Esophagus (tissue), 2 donors: ENCODE results near the gene CCDC142. TPM values are rescaled to one million over a fixed set of nuclear protein-coding genes. Genes with fewer than 3 reads are reported as not detected.

Experiments used
- H3K27ac ChIP-seq, 2 donors: one replicate each; pipeline ENCODE4 v1.5.1; 2013; ENCODE audit warnings: low read depth in 2 of 2, mild to moderate bottlenecking in 2 of 2, inconsistent platforms in 1 of 2, low read length in 1 of 2, moderate library complexity in 1 of 2
- H3K27me3 ChIP-seq, 2 donors: one replicate each; pipeline ENCODE4 v1.6.1; 2013; ENCODE audit warnings: low read length in 2 of 2, control low read depth in 1 of 2, mild to moderate bottlenecking in 1 of 2; ENCODE audit not compliant: insufficient read depth in 2 of 2, control insufficient read depth in 1 of 2
- H3K36me3 ChIP-seq, 2 donors: one replicate each; pipeline ENCODE4 v1.6.1; 2013; ENCODE audit warnings: low read length in 1 of 2; ENCODE audit not compliant: control insufficient read depth in 2 of 2, insufficient read depth in 2 of 2
- H3K4me1 ChIP-seq, 2 donors: one replicate each; pipeline ENCODE4 v1.6.1; 2013; ENCODE audit warnings: low read length in 1 of 2; ENCODE audit not compliant: control insufficient read depth in 2 of 2, insufficient read depth in 2 of 2
- H3K4me3 ChIP-seq, 2 donors: one replicate each; pipeline ENCODE4 v1.5.1; 2013; ENCODE audit warnings: low read length in 2 of 2, mild to moderate bottlenecking in 2 of 2, low read depth in 1 of 2, moderate library complexity in 1 of 2
- H3K9me3 ChIP-seq, 2 donors: one replicate each; pipeline ENCODE4 v1.6.1; 2013; ENCODE audit warnings: mild to moderate bottlenecking in 2 of 2, low read depth in 1 of 2, low read length in 1 of 2, moderate library complexity in 1 of 2; ENCODE audit not compliant: control insufficient read depth in 2 of 2, insufficient read depth in 1 of 2
- WGBS, 2 donors: extraction: QIAGEN DNeasy Blood & Tissue Kit; methylation state at CpG; one replicate each; pipeline ENCODE4 v1.1.7; 2013; 5-methylcytosine and 5-hydroxymethylcytosine counted together
- polyA plus RNA-seq, 2 donors: library from polyadenylated mRNA; stranded (reverse); fragments of 200-250 nt; gene quantifications; one replicate each; pipeline ENCODE4 v1.2.3, GENCODE V29; 2013
- donor health status: healthy with polysubstance abuse.
- donor health status: Bipolar disorder and iron deficiency.

The CCDC142 gene
- polyA plus RNA-seq: 10 to 100 TPM in 1 of 2 donors, 1 to 10 TPM in 1; 4.3 to 10.3 TPM

GRCh38 chr2:74482801-74483674 lies at the start of gene CCDC142, which contains the start of gene TTC31:
TSS of gene CCDC142 (minus strand) at chr2:74482998. CDS start at chr2:74482837, 161 bp downstream.
TSS of gene TTC31 (plus strand) at chr2:74483081. CDS start at chr2:74483096, 15 bp downstream.
- 1% methylated on average over 49 to 50 of the region's 50 CpGs for WGBS, 2 donors
- H3K27me3 ChIP-seq: no peaks in the 10 kb centered on the region
- H3K9me3 ChIP-seq: no peaks in the 10 kb centered on the region
- peaks cover 0 to 5% of the 10 kb centered on the region in 2 donors for H3K36me3 ChIP-seq
- H3K4me3 ChIP-seq: peak within 1 kb of the TSS; percentile 76 to 84
- peaks cover 13% of the 10 kb centered on the region in 2 donors for H3K4me1 ChIP-seq
- H3K27ac ChIP-seq: peak within 1 kb of the TSS; percentile 88 to 98

GRCh38 chr2:74532222-74532621 lies 49.4 kb upstream of the CCDC142 start:
- Histone ChIP-seq H3K36me3 (peaks cover 0 to 14% of the 10 kb centered on the region in 2 donors), H3K4me1 (peaks cover 4 to 17% of the 10 kb centered on the region in 2 donors), H3K4me3 (no peak overlapping the region), H3K27me3 (no peaks in the 10 kb centered on the region), H3K27ac (no peak overlapping the region), H3K9me3 (no peaks in the 10 kb centered on the region)

GRCh38 chr2:74531666-74532065 lies 48.9 kb upstream of the CCDC142 start:
- Histone ChIP-seq H3K27me3 (no peaks in the 10 kb centered on the region), H3K9me3 (no peaks in the 10 kb centered on the region), H3K36me3 (peaks cover 0 to 19% of the 10 kb centered on the region in 2 donors), H3K4me1 (peaks cover 4 to 13% of the 10 kb centered on the region in 2 donors), H3K4me3 (no peak overlapping the region), H3K27ac (no peak overlapping the region)
- 85 to 90% methylated on average over 7 of the region's 7 CpGs for WGBS, 2 donors

- Histone ChIP-seq H3K9me3 (no peaks in the 10 kb centered on the region), H3K27me3 (no peaks in the 10 kb centered on the region), H3K27ac (peak overlapping the region; percentile 65 to 92), H3K4me3 (peak overlapping the region; percentile 61 to 97), H3K4me1 (peaks cover 4 to 12% of the 10 kb centered on the region in 2 donors), H3K36me3 (peaks cover 7 to 22% of the 10 kb centered on the region in 2 donors)
- WGBS, 2 donors: 1 to 2% methylated on average over 52 to 54 of the region's 54 CpGs
These were observed 47.7 kb upstream of the CCDC142 start for GRCh38 chr2:74530239-74531187.

- H3K27me3 ChIP-seq: no peaks in the 10 kb centered on the region
- WGBS, 2 donors: 0 to 1% methylated on average over 78 to 87 of the region's 87 CpGs
- peaks cover 4 to 12% of the 10 kb centered on the region in 2 donors for H3K4me1 ChIP-seq
- no peaks in the 10 kb centered on the region for H3K9me3 ChIP-seq
- H3K27ac ChIP-seq: peak within 1 kb of the TSS; percentile 92
- H3K36me3 ChIP-seq: peaks cover 7 to 22% of the 10 kb centered on the region in 2 donors
- peak within 1 kb of the TSS; percentile 61 to 97 for H3K4me3 ChIP-seq
These were observed 46.8 kb upstream of the CCDC142 start, which contains the start of the genes AUP1 and HTRA2 for GRCh38 chr2:74529357-74530238. TSS of gene AUP1 (minus strand) at chr2:74529706. CDS start at chr2:74529629, 77 bp downstream. TSS of gene HTRA2 (plus strand) at chr2:74529933. CDS start at chr2:74530007, 74 bp downstream.

GRCh38 chr2:74528600-74529356 lies 46.0 kb upstream of the CCDC142 start:
- peaks cover 4 to 12% of the 10 kb centered on the region in 2 donors for H3K4me1 ChIP-seq
- H3K27me3 ChIP-seq: no peaks in the 10 kb centered on the region
- 15% methylated on average over 29 of the region's 29 CpGs for WGBS, 2 donors
- H3K4me3 ChIP-seq: peak overlapping the region; percentile 61 to 97
- peak overlapping the region; percentile 92 for H3K27ac ChIP-seq
- H3K9me3 ChIP-seq: no peaks in the 10 kb centered on the region
- H3K36me3 ChIP-seq: peaks cover 7 to 22% of the 10 kb centered on the region in 2 donors

GRCh38 chr2:74527741-74528140 lies 44.9 kb upstream of the CCDC142 start:
- Histone ChIP-seq H3K36me3 (peaks cover 7 to 16% of the 10 kb centered on the region in 2 donors), H3K4me1 (peaks cover 4 to 12% of the 10 kb centered on the region in 2 donors), H3K4me3 (no peak overlapping the region), H3K9me3 (no peaks in the 10 kb centered on the region), H3K27ac (no peak overlapping the region), H3K27me3 (no peaks in the 10 kb centered on the region)
- WGBS, 2 donors: 94% methylated on average over 9 of the region's 9 CpGs

GRCh38 chr2:74526649-74527230 lies 43.9 kb upstream of the CCDC142 start:
- peak overlapping the region in 1 of 2 donors; percentile 45 for H3K27ac ChIP-seq
- H3K4me1 ChIP-seq: peaks cover 4 to 12% of the 10 kb centered on the region in 2 donors
- WGBS, 2 donors: 95 to 98% methylated on average over 11 of the region's 11 CpGs
- H3K27me3 ChIP-seq: no peaks in the 10 kb centered on the region
- H3K9me3 ChIP-seq: no peaks in the 10 kb centered on the region
- H3K4me3 ChIP-seq: no peak overlapping the region
- H3K36me3 ChIP-seq: peaks cover 7 to 11% of the 10 kb centered on the region in 2 donors
